Measurements from ENCODE around the gene POLK. TPM values are rescaled to one million over a fixed set of nuclear protein-coding genes. Genes with fewer than 3 reads are reported as not detected.

POLK gene
- polyA plus RNA-seq, 1 of the 3 experiments (the other 2 are of a cell fraction), result 5.5 TPM

DNA sequence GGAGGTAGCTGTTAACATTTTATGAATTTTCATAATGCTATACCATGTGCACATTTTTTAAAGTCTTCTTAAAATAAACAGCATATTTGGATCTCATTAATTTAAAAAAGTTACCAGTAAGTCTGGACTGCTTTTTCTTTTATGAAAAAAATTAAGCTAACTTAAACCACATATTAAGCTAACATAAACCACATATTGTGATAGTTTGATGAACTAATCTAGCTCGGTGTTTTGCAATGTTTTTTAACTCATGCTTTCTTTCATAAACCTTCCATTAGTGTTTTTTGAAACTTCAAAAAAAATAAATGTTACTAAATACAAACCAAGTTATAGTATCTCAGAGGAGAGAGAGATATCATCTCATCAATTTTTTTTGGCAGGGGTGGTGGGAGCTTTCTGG is 26.5 kb downstream of the POLK start:
- POLR2A ChIA-PET, result no interaction called here
- 95% methylated on average over 1 of the region's 1 CpG for WGBS (ENCODE audit: low lambda C conversion rate)

DNA sequence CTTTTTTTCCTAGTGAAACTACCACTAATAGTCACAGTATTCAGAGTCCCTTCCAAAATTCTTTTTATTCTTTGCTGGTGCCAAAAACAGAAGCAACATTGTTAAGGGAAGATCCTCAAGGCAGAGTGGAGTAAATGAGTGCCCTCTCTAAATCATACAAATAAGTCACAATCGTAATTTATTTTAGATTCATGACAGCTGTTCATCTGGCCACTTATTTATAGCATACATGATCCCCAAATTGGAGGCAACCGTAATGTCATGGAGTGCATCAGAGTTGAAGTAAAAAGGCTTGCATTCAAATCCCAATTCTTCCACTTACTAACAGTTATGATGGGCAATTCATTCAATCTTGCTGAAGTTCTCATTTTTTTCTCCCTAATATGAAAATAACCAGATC is 33.4 kb downstream of the POLK start:
- H3K79me2 ChIP-seq (ENCODE audit: insufficient read depth), result peaks cover 35% of the 10 kb centered on the region; the same call in 1 of the 2 replicates
- CTCF ChIA-PET, result interaction anchor here (0.6 kb wide), 2 partner anchors 29 to 818 kb away, joined by 3 read pairs; no protein-coding TSS in a partner anchor

More for the DNA sequence above, 26.5 kb downstream of the POLK start:
- H3K27me3 ChIP-seq (ENCODE audit: insufficient read depth), result no peaks in the 10 kb centered on the region
- CTCF ChIA-PET, result interaction anchor here (0.5 to 0.9 kb wide), 2 partner anchors 39 to 1094 kb away, joined by 3 read pairs; no protein-coding TSS in a partner anchor
- peaks cover 2% of the 10 kb centered on the region; the same call in 1 of the 2 replicates for H3K9me3 ChIP-seq
- no peak overlapping the region for H3K27ac ChIP-seq (ENCODE audit: low read depth in 2 of 2, low read length in 1 of 2)
- H4K20me1 ChIP-seq (ENCODE audit: insufficient read depth), result no peaks in the 10 kb centered on the region
- H3K4me1 ChIP-seq (ENCODE audit: control insufficient read depth in 1 of 2, insufficient read depth in 2 of 2, low read depth in 1 of 2, low read length in 1 of 2), result peaks cover 0 to 8% of the 10 kb centered on the region in 2 experiments; a peak in 1 of 4 replicates
- H3K79me2 ChIP-seq (ENCODE audit: insufficient read depth), result peaks cover 80% of the 10 kb centered on the region
- H3K4me2 ChIP-seq, result no peak overlapping the region
- no peaks in the 10 kb centered on the region for H3K9me2 ChIP-seq
- no peak overlapping the region for H3K9ac ChIP-seq
- peaks cover 0 to 22% of the 10 kb centered on the region in 2 experiments for H3K36me3 ChIP-seq (replicated peaks in 1 of 2; ENCODE audit: control insufficient read depth in 1 of 2, insufficient read depth in 2 of 2, low read length in 1 of 2)
- no peak overlapping the region for H2AFZ ChIP-seq (ENCODE audit: low read depth)
- H3F3A ChIP-seq (replicated peaks; ENCODE audit: insufficient read depth), result no peaks in the 10 kb centered on the region
- H3K4me3 ChIP-seq (ENCODE audit: low read depth in 2 of 2, low read length in 1 of 2), result no peak overlapping the region
- DNase-seq, result no peak
- TF ChIP-seq CHD2 (IDR thresholded peaks at IDR 0.05; ENCODE audit: low read length, partially characterized antibody) (no peak), TEAD4 (IDR thresholded peaks at IDR 0.05; ENCODE audit: borderline replicate concordance, insufficient read depth) (no peak), IRF3 (IDR thresholded peaks at IDR 0.05; ENCODE audit: low read depth, low read length) (no peak), SMC3 (IDR thresholded peaks at IDR 0.05; ENCODE audit: low read depth, low read length) (no peak), SIN3A (IDR thresholded peaks at IDR 0.05; ENCODE audit: borderline replicate concordance, low read depth, low read length) (no peak), EP300 (IDR thresholded peaks at IDR 0.05; ENCODE audit: borderline replicate concordance in 1 of 2, low read depth in 1 of 2, low read length in 1 of 2) (no peak)
- TF ChIP-seq, protein P1, sequence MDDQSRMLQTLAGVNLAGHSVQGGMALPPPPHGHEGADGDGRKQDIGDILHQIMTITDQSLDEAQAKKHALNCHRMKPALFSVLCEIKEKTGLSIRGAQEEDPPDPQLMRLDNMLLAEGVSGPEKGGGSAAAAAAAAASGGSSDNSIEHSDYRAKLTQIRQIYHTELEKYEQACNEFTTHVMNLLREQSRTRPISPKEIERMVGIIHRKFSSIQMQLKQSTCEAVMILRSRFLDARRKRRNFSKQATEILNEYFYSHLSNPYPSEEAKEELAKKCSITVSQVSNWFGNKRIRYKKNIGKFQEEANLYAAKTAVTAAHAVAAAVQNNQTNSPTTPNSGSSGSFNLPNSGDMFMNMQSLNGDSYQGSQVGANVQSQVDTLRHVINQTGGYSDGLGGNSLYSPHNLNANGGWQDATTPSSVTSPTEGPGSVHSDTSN (IDR thresholded peaks at IDR 0.05), result no peak

More for the DNA sequence above, 33.4 kb downstream of the POLK start:
- Histone ChIP-seq H2AFZ (ENCODE audit: low read depth) (no peak overlapping the region), H3K4me3 (ENCODE audit: low read depth in 2 of 2, low read length in 1 of 2) (no peak overlapping the region), H3F3A (replicated peaks; ENCODE audit: insufficient read depth) (no peaks in the 10 kb centered on the region), H3K27me3 (ENCODE audit: insufficient read depth) (no peaks in the 10 kb centered on the region), H3K27ac (ENCODE audit: low read depth in 2 of 2, low read length in 1 of 2) (no peak overlapping the region), H3K36me3 (replicated peaks in 1 of 2; ENCODE audit: control insufficient read depth in 1 of 2, insufficient read depth in 2 of 2, low read length in 1 of 2) (peaks cover 7 to 23% of the 10 kb centered on the region in 2 experiments), H3K4me2 (no peak overlapping the region), H3K4me1 (ENCODE audit: control insufficient read depth in 1 of 2, insufficient read depth in 2 of 2, low read depth in 1 of 2, low read length in 1 of 2) (no peaks in the 10 kb centered on the region), H4K20me1 (ENCODE audit: insufficient read depth) (no peaks in the 10 kb centered on the region), H3K9ac (no peak overlapping the region), H3K9me2 (no peaks in the 10 kb centered on the region), H3K9me3 (peaks cover 4% of the 10 kb centered on the region; the same call in 1 of the 2 replicates)
- no peak for TF ChIP-seq EP300 (IDR thresholded peaks at IDR 0.05; ENCODE audit: borderline replicate concordance in 1 of 2, low read depth in 1 of 2, low read length in 1 of 2)
- no peak for TF ChIP-seq CHD2 (IDR thresholded peaks at IDR 0.05; ENCODE audit: low read length, partially characterized antibody)
- TF ChIP-seq FOXJ3 (CRISPR knock-in tag; IDR thresholded peaks at IDR 0.05), result no peak
- no peak for TF ChIP-seq MXI1 (IDR thresholded peaks at IDR 0.05; ENCODE audit: low read depth, low read length)
- 98% methylated on average over 2 of the region's 2 CpGs for WGBS (ENCODE audit: low lambda C conversion rate)
- no peak for DNase-seq
- POLR2A ChIA-PET, result no interaction called here
